Activated T-cell treated with anti-CD3 and anti-CD28 coated beads, Interleukin-2, amount 50 U/mL, for 24 hours (primary cell): Measurements from ENCODE around the gene ADARB2.
"Not testable (repeated sequence)": the region's sequence is repeated elsewhere in the genome, so short reads cannot be mapped to it uniquely, and the experiment has no call there.

Source experiments
- DNase-seq: peaks from one replicate; pipeline ENCODE4 v3.0.0-alpha.2; 2020
- H3K27ac Mint-ChIP-seq: 2 replicates; pipeline ENCODE4 v1.8.0; 2020; ENCODE audit warnings: mild to moderate bottlenecking, mixed read lengths
- H3K27me3 Mint-ChIP-seq: 2 replicates; pipeline ENCODE4 v1.8.0; 2020; ENCODE audit warnings: mixed read lengths
- H3K36me3 Mint-ChIP-seq: 2 replicates; pipeline ENCODE4 v1.8.0; 2020; ENCODE audit warnings: low read depth, mixed read lengths
- H3K4me1 Mint-ChIP-seq: 2 replicates; pipeline ENCODE4 v1.8.0; 2020; ENCODE audit warnings: low read depth, mixed read lengths
- H3K4me3 Mint-ChIP-seq: 2 replicates; pipeline ENCODE4 v1.8.0; 2020; ENCODE audit warnings: mild to moderate bottlenecking, moderate library complexity, mixed read lengths
- H3K9me3 Mint-ChIP-seq: 2 replicates; pipeline ENCODE4 v1.8.0; 2020; ENCODE audit warnings: mixed read lengths

Gene ADARB2

GRCh38 chr10:1423676-1424253 lies 313.6 kb downstream of the ADARB2 start:
- no peak overlapping the region for H3K27ac Mint-ChIP-seq
- H3K4me1 Mint-ChIP-seq, result peaks cover 10% of the 10 kb centered on the region
- no peaks in the 10 kb centered on the region for H3K36me3 Mint-ChIP-seq
- no peak overlapping the region for H3K4me3 Mint-ChIP-seq
- no peaks in the 10 kb centered on the region for H3K9me3 Mint-ChIP-seq
- peaks cover 38% of the 10 kb centered on the region for H3K27me3 Mint-ChIP-seq
- DNase-seq, result no peak

- peaks cover 10% of the 10 kb centered on the region for H3K4me1 Mint-ChIP-seq
- no peak for DNase-seq
- H3K27ac Mint-ChIP-seq, result no peak overlapping the region
- peaks cover 49% of the 10 kb centered on the region for H3K27me3 Mint-ChIP-seq
- H3K9me3 Mint-ChIP-seq, result no peaks in the 10 kb centered on the region
- H3K4me3 Mint-ChIP-seq, result no peak overlapping the region
- no peaks in the 10 kb centered on the region for H3K36me3 Mint-ChIP-seq
Measured at GRCh38 chr10:1422275-1422674, 315.1 kb downstream of the ADARB2 start.

GRCh38 chr10:1420661-1421362 lies 316.5 kb downstream of the ADARB2 start:
- Mint-ChIP-seq H3K4me1 (peaks cover 10% of the 10 kb centered on the region), H3K9me3 (no peaks in the 10 kb centered on the region), H3K36me3 (no peaks in the 10 kb centered on the region), H3K27ac (no peak overlapping the region), H3K27me3 (peaks cover 54% of the 10 kb centered on the region), H3K4me3 (peak overlapping the region; percentile 30)
- peak; percentile 75 for DNase-seq

DNA sequence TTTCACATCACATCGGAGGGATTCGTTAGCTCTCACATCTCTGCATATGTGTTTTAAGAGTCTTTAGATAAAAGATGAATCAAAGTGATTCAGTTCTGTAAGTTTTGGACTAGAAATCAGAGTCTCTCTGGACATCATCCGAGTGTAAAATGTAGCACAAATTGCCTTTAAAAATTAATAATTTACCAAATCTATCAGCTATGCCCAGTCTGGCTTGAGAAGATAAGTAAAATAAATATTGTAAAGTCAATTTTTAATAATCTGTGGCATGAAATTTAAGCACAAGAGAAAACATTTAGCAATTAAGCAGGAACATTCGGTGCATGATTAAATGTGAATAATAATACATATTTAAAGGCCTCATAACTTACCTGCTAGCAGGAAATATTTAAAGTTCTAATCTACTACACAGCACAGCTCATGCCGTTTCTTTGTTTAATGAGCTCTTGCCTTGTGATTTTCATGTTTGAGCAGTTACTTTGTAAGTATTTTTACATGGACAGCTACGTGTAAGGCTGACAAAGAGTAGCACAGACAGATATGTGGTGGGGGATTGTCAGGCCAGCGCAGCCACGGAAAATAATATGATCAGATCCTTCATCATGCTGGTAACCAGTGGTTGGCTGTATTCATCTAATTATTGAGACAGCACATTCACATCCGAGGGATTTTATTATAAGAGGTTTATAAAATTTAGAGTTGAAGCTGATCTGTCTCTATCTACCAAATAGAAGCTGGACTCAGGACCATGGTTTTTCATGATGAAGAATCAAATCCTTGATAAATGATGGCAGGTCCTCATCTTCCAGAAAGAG lies 317.3 kb downstream of the ADARB2 start:
- Mint-ChIP-seq H3K27me3 (peaks cover 55% of the 10 kb centered on the region), H3K36me3 (no peaks in the 10 kb centered on the region), H3K4me1 (peaks cover 8% of the 10 kb centered on the region), H3K4me3 (peak overlapping the region; percentile 30), H3K9me3 (no peaks in the 10 kb centered on the region), H3K27ac (no peak overlapping the region)
- no peak for DNase-seq

GRCh38 chr10:1418031-1418550 lies 319.2 kb downstream of the ADARB2 start:
- no peak for DNase-seq
- Mint-ChIP-seq H3K4me3 (no peak overlapping the region), H3K9me3 (no peaks in the 10 kb centered on the region), H3K36me3 (no peaks in the 10 kb centered on the region), H3K27me3 (peaks cover 67% of the 10 kb centered on the region), H3K27ac (no peak overlapping the region), H3K4me1 (peaks cover 8% of the 10 kb centered on the region)

DNA sequence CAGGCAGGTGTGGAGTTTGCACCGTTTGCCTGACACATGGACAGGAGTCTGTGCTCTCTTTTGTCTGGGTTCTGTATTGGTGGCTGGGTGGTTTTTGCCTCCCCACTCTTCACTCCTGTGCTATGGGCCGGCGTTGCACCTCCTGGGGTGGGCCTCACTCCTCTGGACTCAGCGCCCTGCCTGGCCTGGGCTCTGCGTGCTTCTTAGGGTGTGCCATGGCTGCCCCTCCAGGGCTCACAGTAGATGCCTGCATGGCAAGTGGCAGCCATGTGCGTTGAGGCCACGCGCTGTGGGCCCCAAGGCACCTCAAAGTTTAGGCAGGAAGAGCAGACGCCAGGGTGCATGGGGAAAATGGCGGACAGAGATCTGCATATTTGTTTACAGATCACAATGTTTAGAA lies 319.8 kb downstream of the ADARB2 start:
- Mint-ChIP-seq H3K27ac (no peak overlapping the region), H3K27me3 (peaks cover 70% of the 10 kb centered on the region)

GRCh38 chr10:1416456-1417037 lies 320.8 kb downstream of the ADARB2 start:
- DNase-seq, result no peak
- no peaks in the 10 kb centered on the region for H3K9me3 Mint-ChIP-seq
- no peak overlapping the region for H3K27ac Mint-ChIP-seq
- no peaks in the 10 kb centered on the region for H3K36me3 Mint-ChIP-seq
- H3K4me1 Mint-ChIP-seq, result peaks cover 8% of the 10 kb centered on the region
- no peak overlapping the region for H3K4me3 Mint-ChIP-seq
- H3K27me3 Mint-ChIP-seq, result peaks cover 73% of the 10 kb centered on the region

More for the DNA sequence above, 319.8 kb downstream of the ADARB2 start:
- Mint-ChIP-seq H3K9me3 (no peaks in the 10 kb centered on the region), H3K4me3 (no peak overlapping the region), H3K36me3 (no peaks in the 10 kb centered on the region), H3K4me1 (peaks cover 8% of the 10 kb centered on the region)
- no peak for DNase-seq

- Mint-ChIP-seq H3K4me1 (no peaks in the 10 kb centered on the region), H3K27me3 (peaks cover 59% of the 10 kb centered on the region), H3K36me3 (no peaks in the 10 kb centered on the region), H3K4me3 (no peak overlapping the region), H3K27ac (no peak overlapping the region), H3K9me3 (no peaks in the 10 kb centered on the region)
- DNase-seq, result no peak
Measured at GRCh38 chr10:1414893-1415292, 322.4 kb downstream of the ADARB2 start.

- not testable (repeated sequence) for H3K4me1 Mint-ChIP-seq, H3K4me3 Mint-ChIP-seq, H3K27ac Mint-ChIP-seq, H3K36me3 Mint-ChIP-seq, H3K9me3 Mint-ChIP-seq, DNase-seq
- peaks cover 54% of the 10 kb centered on the region for H3K27me3 Mint-ChIP-seq
Measured at GRCh38 chr10:1414346-1414745, 323.0 kb downstream of the ADARB2 start.

GRCh38 chr10:1413823-1414222 lies 323.5 kb downstream of the ADARB2 start:
- Mint-ChIP-seq H3K27me3 (peaks cover 52% of the 10 kb centered on the region), H3K4me1 (no peaks in the 10 kb centered on the region), H3K27ac (no peak overlapping the region), H3K9me3 (no peaks in the 10 kb centered on the region), H3K36me3 (no peaks in the 10 kb centered on the region), H3K4me3 (no peak overlapping the region)
- no peak for DNase-seq

- no peaks in the 10 kb centered on the region for H3K9me3 Mint-ChIP-seq
- DNase-seq, result no peak
- H3K4me3 Mint-ChIP-seq, result no peak overlapping the region
- H3K36me3 Mint-ChIP-seq, result no peaks in the 10 kb centered on the region
- peaks cover 47% of the 10 kb centered on the region for H3K27me3 Mint-ChIP-seq
- no peaks in the 10 kb centered on the region for H3K4me1 Mint-ChIP-seq
- no peak overlapping the region for H3K27ac Mint-ChIP-seq
Measured at GRCh38 chr10:1413256-1413655, 324.1 kb downstream of the ADARB2 start.

GRCh38 chr10:1412531-1413189 lies 324.7 kb downstream of the ADARB2 start:
- Mint-ChIP-seq H3K9me3 (no peaks in the 10 kb centered on the region), H3K36me3 (no peaks in the 10 kb centered on the region), H3K27ac (no peak overlapping the region), H3K27me3 (peaks cover 41% of the 10 kb centered on the region), H3K4me1 (no peaks in the 10 kb centered on the region), H3K4me3 (no peak overlapping the region)
- no peak for DNase-seq

DNA sequence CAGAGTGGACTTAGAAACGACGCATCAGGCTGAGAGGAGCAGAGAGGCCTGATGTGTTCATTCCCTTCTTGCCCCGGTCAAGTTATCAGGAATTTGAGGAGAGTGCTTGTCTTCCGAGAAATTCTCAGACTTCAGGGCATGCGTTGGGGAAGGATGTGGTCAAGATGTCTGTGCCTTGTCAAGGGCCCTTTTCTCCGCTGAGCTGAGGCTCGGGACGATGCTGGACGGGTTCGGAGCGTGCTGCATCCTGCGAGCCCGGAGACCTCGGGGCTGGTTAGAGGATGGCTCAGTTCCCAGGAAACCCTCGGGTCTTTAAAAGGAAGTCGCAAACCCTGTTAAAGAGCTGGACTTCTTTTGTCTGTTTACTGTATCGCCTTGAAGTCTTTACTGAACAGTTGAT lies 325.4 kb downstream of the ADARB2 start:
- Mint-ChIP-seq H3K27me3 (peaks cover 35% of the 10 kb centered on the region), H3K4me3 (no peak overlapping the region), H3K4me1 (no peaks in the 10 kb centered on the region), H3K27ac (no peak overlapping the region), H3K36me3 (no peaks in the 10 kb centered on the region), H3K9me3 (no peaks in the 10 kb centered on the region)
- no peak for DNase-seq

DNA sequence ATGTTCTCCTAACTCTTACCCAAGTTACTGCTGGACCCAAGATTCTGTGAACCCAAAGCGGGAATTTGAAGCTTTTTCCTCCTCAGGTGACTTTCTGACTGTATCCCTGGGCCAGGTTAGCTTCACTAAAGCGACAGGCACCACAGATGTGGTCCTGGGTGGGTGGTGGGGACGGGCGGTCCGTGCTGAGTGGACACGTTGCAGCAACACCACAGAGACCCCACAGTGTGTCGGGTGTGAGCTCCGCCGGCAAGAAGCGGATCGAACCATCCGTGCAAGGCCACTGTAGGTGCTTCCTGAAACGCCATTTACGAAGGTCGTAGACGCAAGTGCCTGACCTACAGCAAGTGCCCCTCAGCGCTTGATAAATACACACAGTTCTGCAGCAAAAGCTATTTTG lies 325.9 kb downstream of the ADARB2 start:
- H3K9me3 Mint-ChIP-seq, result no peaks in the 10 kb centered on the region
- DNase-seq, result no peak
- H3K36me3 Mint-ChIP-seq, result no peaks in the 10 kb centered on the region
- H3K4me1 Mint-ChIP-seq, result no peaks in the 10 kb centered on the region
- peaks cover 32% of the 10 kb centered on the region for H3K27me3 Mint-ChIP-seq
- H3K27ac Mint-ChIP-seq, result no peak overlapping the region
- no peak overlapping the region for H3K4me3 Mint-ChIP-seq
